Ascending aorta (tissue), 2 donors: Measurements from ENCODE around the gene ZPLD1. TPM values are rescaled to one million over a fixed set of nuclear protein-coding genes. Genes with fewer than 3 reads are reported as not detected.

Experiments
- DNase-seq, 2 donors: peaks; one replicate each; pipeline ENCODE4 v3.0.0-alpha.2; 2019; ENCODE audit warnings: low spot score in 2 of 2
- H3K27ac ChIP-seq, 2 donors: fragments of 200-600 bp; sonication (generic); one replicate each; pipeline ENCODE4 v1.5.1; 2016 to 2017; ENCODE audit warnings: mild to moderate bottlenecking in 1 of 2
- H3K27me3 ChIP-seq: fragments of 200-600 bp; sonication (generic); one replicate; pipeline ENCODE4 v1.5.1; 2017
- H3K36me3 ChIP-seq, 2 donors: fragments of 200-600 bp; sonication (generic); one replicate each; pipeline ENCODE4 v1.5.1; 2016
- H3K4me1 ChIP-seq, 2 donors: fragments of 200-600 bp; sonication (generic); one replicate each; pipeline ENCODE4 v1.5.1; 2016 to 2017; ENCODE audit warnings: mild to moderate bottlenecking in 1 of 2
- H3K4me3 ChIP-seq, 2 donors: fragments of 200-600 bp; sonication (generic); one replicate each; pipeline ENCODE4 v1.5.1; 2016 to 2017; ENCODE audit warnings: mild to moderate bottlenecking in 1 of 2
- H3K9me3 ChIP-seq, 2 donors: fragments of 200-600 bp; sonication (generic); one replicate each; pipeline ENCODE4 v1.5.1; 2016
- intact Hi-C: fragments of 100-400 bp; cut with DNase I; formaldehyde crosslinking; loops from one replicate; pipeline ENCODE4 v1.15.1; 2023
- total RNA-seq: library from RNA; depleted of rRNA; stranded (reverse); fragments of >200 nt; gene quantifications from one replicate; pipeline ENCODE4 v1.1.0, GENCODE V29; 2016
- TF ChIP-seq, protein P1 (sequence below), 3 experiments: fragments of 200-600 bp in 2 of 3; fragments of 450-650 bp in 1 of 3; sonication (generic) in 2 of 3; IDR thresholded peaks; one replicate each; pipeline ENCODE4 v1.5.1; 2016 to 2019; ENCODE audit warnings: antibody characterized with exemption in 3 of 3, mild to moderate bottlenecking in 1 of 3, moderate library complexity in 1 of 3

ZPLD1 gene
- total RNA-seq, 1 donor from 2014 or later, result not detected

DNA sequence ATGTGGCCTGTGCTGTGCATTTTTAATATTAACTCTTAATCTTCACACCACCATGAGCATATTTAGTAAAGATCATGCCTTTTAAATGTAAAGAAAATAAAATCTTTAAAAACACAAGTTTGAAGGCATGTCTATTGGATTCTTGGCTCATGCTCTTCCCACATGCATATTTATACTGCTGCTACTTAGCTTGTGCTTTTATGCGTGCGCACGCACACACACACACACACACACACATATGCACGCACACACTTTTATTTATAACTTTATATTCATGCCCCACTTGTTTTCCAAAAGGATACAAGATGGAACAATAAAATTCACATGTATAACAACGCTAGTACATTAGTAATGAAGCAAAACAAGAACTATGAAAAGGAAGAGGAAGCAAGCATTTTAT is 36.1 kb upstream of the ZPLD1 start:
- intact Hi-C loops, result no loop called here
- H3K27me3 ChIP-seq, result no peaks in the 10 kb centered on the region
- no peaks in the 10 kb centered on the region for H3K36me3 ChIP-seq
- H3K4me3 ChIP-seq, result no peak overlapping the region
- H3K27ac ChIP-seq, result no peak overlapping the region
- H3K9me3 ChIP-seq, result no peaks in the 10 kb centered on the region
- TF ChIP-seq, protein P1, sequence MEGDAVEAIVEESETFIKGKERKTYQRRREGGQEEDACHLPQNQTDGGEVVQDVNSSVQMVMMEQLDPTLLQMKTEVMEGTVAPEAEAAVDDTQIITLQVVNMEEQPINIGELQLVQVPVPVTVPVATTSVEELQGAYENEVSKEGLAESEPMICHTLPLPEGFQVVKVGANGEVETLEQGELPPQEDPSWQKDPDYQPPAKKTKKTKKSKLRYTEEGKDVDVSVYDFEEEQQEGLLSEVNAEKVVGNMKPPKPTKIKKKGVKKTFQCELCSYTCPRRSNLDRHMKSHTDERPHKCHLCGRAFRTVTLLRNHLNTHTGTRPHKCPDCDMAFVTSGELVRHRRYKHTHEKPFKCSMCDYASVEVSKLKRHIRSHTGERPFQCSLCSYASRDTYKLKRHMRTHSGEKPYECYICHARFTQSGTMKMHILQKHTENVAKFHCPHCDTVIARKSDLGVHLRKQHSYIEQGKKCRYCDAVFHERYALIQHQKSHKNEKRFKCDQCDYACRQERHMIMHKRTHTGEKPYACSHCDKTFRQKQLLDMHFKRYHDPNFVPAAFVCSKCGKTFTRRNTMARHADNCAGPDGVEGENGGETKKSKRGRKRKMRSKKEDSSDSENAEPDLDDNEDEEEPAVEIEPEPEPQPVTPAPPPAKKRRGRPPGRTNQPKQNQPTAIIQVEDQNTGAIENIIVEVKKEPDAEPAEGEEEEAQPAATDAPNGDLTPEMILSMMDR (IDR thresholded peaks at IDR 0.05), result no peak
- H3K4me1 ChIP-seq, result no peaks in the 10 kb centered on the region
- no peak for DNase-seq

DNA sequence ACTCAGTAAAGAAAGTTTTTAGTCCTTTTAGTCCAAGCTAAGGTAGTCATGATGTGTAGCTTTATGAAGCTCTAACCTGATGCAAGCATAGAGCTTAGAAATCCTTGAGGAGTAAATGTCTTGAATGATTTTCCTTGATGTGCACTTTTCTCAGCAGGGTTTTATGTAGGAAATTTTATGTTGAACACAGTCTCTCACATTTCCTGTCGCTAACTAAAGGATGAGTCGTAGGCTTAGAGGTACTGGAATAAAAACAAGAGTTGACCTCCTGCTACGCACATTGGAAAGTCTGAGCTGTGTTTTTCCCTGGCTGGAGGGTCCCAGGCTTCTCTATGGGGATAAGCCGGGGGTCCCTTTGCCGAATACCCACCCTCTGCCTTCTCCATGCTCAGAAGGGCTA is 34.7 kb upstream of the ZPLD1 start:
- H3K27ac ChIP-seq, result no peak overlapping the region
- no peaks in the 10 kb centered on the region for H3K36me3 ChIP-seq
- no peaks in the 10 kb centered on the region for H3K27me3 ChIP-seq
- intact Hi-C loops, result no loop called here
- TF ChIP-seq, protein P1 (IDR thresholded peaks at IDR 0.05), result no peak
- H3K9me3 ChIP-seq, result no peaks in the 10 kb centered on the region
- H3K4me3 ChIP-seq, result no peak overlapping the region
- DNase-seq, result no peak
- no peaks in the 10 kb centered on the region for H3K4me1 ChIP-seq

DNA sequence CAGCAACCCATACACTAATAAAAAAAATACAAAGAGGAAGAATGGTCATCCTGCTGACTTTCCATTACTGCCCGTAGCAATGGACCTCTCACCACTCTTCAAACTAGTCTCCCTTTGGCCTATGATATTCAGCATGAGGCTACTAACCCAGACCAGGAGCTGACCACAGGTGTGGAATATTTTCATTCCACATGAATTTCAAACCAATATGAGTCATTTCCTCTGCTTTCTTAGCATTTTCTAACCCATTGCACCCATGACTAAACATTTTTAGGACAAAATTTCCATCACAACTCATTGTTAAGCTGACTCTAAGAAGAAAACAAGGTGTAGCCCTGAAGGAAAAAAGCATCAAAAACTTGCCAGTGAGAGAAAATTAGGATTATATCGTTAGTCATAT is 34.0 kb upstream of the ZPLD1 start:
- no peaks in the 10 kb centered on the region for H3K4me1 ChIP-seq
- H3K4me3 ChIP-seq, result no peak overlapping the region
- no peaks in the 10 kb centered on the region for H3K9me3 ChIP-seq
- no peak overlapping the region for H3K27ac ChIP-seq
- DNase-seq, result no peak
- intact Hi-C loops, result no loop called here
- no peaks in the 10 kb centered on the region for H3K36me3 ChIP-seq
- TF ChIP-seq, protein P1 (IDR thresholded peaks at IDR 0.05), result no peak
- no peaks in the 10 kb centered on the region for H3K27me3 ChIP-seq

GRCh38 chr3:102410616-102411015 is 24.2 kb upstream of the ZPLD1 start:
- H3K9me3 ChIP-seq, result no peaks in the 10 kb centered on the region
- no peaks in the 10 kb centered on the region for H3K4me1 ChIP-seq
- DNase-seq, result no peak
- H3K27ac ChIP-seq, result no peak overlapping the region
- TF ChIP-seq, protein P1 (IDR thresholded peaks at IDR 0.05), result no peak
- H3K4me3 ChIP-seq, result no peak overlapping the region
- intact Hi-C loops, result no loop called here
- H3K27me3 ChIP-seq, result no peaks in the 10 kb centered on the region
- no peaks in the 10 kb centered on the region for H3K36me3 ChIP-seq

DNA sequence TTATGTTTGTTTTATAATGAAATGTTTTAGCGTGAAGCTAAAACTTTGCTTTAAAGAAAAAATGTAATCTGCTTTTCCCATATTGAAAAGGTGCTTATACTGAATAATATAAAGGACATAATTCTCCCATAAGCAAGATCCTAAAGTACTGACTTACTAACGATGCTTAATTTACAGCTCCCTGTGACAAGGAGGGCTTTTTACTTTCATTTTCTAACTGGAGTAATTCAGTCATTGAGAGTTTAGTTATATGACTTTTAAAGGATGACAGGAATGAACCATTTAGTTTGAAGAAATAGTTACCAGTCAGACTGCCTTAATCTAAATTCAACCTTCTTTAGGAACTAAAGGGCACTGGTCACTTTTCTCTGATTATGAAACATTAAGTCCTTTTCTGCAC is 19.3 kb upstream of the ZPLD1 start:
- Histone ChIP-seq H3K27me3 (no peaks in the 10 kb centered on the region), H3K36me3 (no peaks in the 10 kb centered on the region), H3K4me1 (no peaks in the 10 kb centered on the region), H3K9me3 (no peaks in the 10 kb centered on the region), H3K27ac (no peak overlapping the region), H3K4me3 (peak overlapping the region; percentile 25 to 42)
- no peak for DNase-seq
- TF ChIP-seq, protein P1 (IDR thresholded peaks at IDR 0.05), result no peak
- intact Hi-C loops, result no loop called here

- Histone ChIP-seq H3K4me3 (no peak overlapping the region), H3K4me1 (no peaks in the 10 kb centered on the region), H3K27ac (no peak overlapping the region), H3K27me3 (no peaks in the 10 kb centered on the region), H3K9me3 (no peaks in the 10 kb centered on the region), H3K36me3 (no peaks in the 10 kb centered on the region)
- intact Hi-C loops, result no loop called here
- TF ChIP-seq, protein P1 (IDR thresholded peaks at IDR 0.05), result no peak
- no peak for DNase-seq
Measured at GRCh38 chr3:102419786-102420185, 15.0 kb upstream of the ZPLD1 start.
